ENCODE measurements around the gene SUSD6. TPM values are rescaled to one million over a fixed set of nuclear protein-coding genes. Genes with fewer than 3 reads are reported as not detected.
A peak's percentile ranks its signal among the peaks of the same experiment; 100 is the strongest.

The SUSD6 gene
- total RNA-seq, 1 donor from 2014 or later, result 23.9 TPM

- H3K27me3 ChIP-seq (ENCODE audit: low read depth), result no peaks in the 10 kb centered on the region
- no peaks in the 10 kb centered on the region for H3K36me3 ChIP-seq
- TF ChIP-seq CTCF (IDR thresholded peaks at IDR 0.05; ENCODE audit: borderline replicate concordance), result no peak
- peak overlapping the region; percentile 84 for H3K27ac ChIP-seq (replicated peaks)
- intact Hi-C loops (cut with micrococcal nuclease), result no loop called here
- no peaks in the 10 kb centered on the region for H3K9me3 ChIP-seq (replicated peaks)
- H3K4me3 ChIP-seq, result no peak overlapping the region
- no peak for DNase-seq
- peaks cover 93% of the 10 kb centered on the region for H3K4me1 ChIP-seq
Observed at GRCh38 chr14:69676723-69677122, 65.3 kb downstream of the SUSD6 start.

GRCh38 chr14:69680297-69680696, 68.9 kb downstream of the SUSD6 start:
- Histone ChIP-seq H3K27ac (replicated peaks) (no peak overlapping the region), H3K4me3 (no peak overlapping the region), H3K9me3 (replicated peaks) (no peaks in the 10 kb centered on the region), H3K4me1 (peaks cover 93% of the 10 kb centered on the region), H3K27me3 (ENCODE audit: low read depth) (no peaks in the 10 kb centered on the region), H3K36me3 (no peaks in the 10 kb centered on the region)
- intact Hi-C loops (cut with micrococcal nuclease), result no loop called here
- TF ChIP-seq CTCF (IDR thresholded peaks at IDR 0.05; ENCODE audit: borderline replicate concordance), result no peak
- DNase-seq, result no peak

- Histone ChIP-seq H3K27me3 (ENCODE audit: low read depth) (no peaks in the 10 kb centered on the region), H3K4me3 (no peak overlapping the region), H3K27ac (replicated peaks) (no peak overlapping the region), H3K4me1 (peaks cover 93% of the 10 kb centered on the region), H3K9me3 (replicated peaks) (no peaks in the 10 kb centered on the region), H3K36me3 (no peaks in the 10 kb centered on the region)
- intact Hi-C loops (cut with micrococcal nuclease), result no loop called here
- TF ChIP-seq CTCF (IDR thresholded peaks at IDR 0.05; ENCODE audit: borderline replicate concordance), result no peak
- DNase-seq, result no peak
Observed at GRCh38 chr14:69682136-69682535, 70.7 kb downstream of the SUSD6 start.

- Histone ChIP-seq H3K36me3 (no peaks in the 10 kb centered on the region), H3K4me3 (no peak overlapping the region), H3K4me1 (peaks cover 95% of the 10 kb centered on the region), H3K27ac (replicated peaks) (peak overlapping the region; percentile 31), H3K27me3 (ENCODE audit: low read depth) (no peaks in the 10 kb centered on the region), H3K9me3 (replicated peaks) (no peaks in the 10 kb centered on the region)
- intact Hi-C loops (cut with micrococcal nuclease), result no loop called here
- TF ChIP-seq CTCF (IDR thresholded peaks at IDR 0.05; ENCODE audit: borderline replicate concordance), result no peak
- no peak for DNase-seq
Observed at GRCh38 chr14:69682621-69683263, 71.3 kb downstream of the SUSD6 start.

GRCh38 chr14:69683971-69684370, 72.6 kb downstream of the SUSD6 start:
- no peak for TF ChIP-seq CTCF (IDR thresholded peaks at IDR 0.05; ENCODE audit: borderline replicate concordance)
- Histone ChIP-seq H3K36me3 (no peaks in the 10 kb centered on the region), H3K27me3 (ENCODE audit: low read depth) (no peaks in the 10 kb centered on the region), H3K9me3 (replicated peaks) (no peaks in the 10 kb centered on the region), H3K27ac (replicated peaks) (no peak overlapping the region), H3K4me1 (peaks cover 95% of the 10 kb centered on the region), H3K4me3 (no peak overlapping the region)
- no peak for DNase-seq
- intact Hi-C loops (cut with micrococcal nuclease), result no loop called here

Measured in left ventricle myocardium inferior (tissue), 1 donor.